Activated CD4-positive, alpha-beta T cell treated with anti-CD3 and anti-CD28 coated beads, Interleukin-2, Interleukin-6, amounts not matched to agents 100 ng/mL and 50 ng/mL, durations not matched to agents 16 hours and 8 hours (primary cell): Measurements from ENCODE around the gene RASGRF2.
A peak's percentile ranks its signal among the peaks of the same experiment; 100 is the strongest.

ENCODE experiments used
- DNase-seq: peaks from one replicate; pipeline ENCODE4 v3.0.0-alpha.2; 2020

Gene RASGRF2

GRCh38 chr5:80953587-80953986 lies 6.6 kb upstream of the RASGRF2 start:
- DNase-seq: no peak

GRCh38 chr5:80955082-80955590 lies 5.0 kb upstream of the RASGRF2 start:
- DNase-seq: no peak

GRCh38 chr5:80956272-80956671 lies 3.9 kb upstream of the RASGRF2 start:
- DNase-seq: no peak

DNA sequence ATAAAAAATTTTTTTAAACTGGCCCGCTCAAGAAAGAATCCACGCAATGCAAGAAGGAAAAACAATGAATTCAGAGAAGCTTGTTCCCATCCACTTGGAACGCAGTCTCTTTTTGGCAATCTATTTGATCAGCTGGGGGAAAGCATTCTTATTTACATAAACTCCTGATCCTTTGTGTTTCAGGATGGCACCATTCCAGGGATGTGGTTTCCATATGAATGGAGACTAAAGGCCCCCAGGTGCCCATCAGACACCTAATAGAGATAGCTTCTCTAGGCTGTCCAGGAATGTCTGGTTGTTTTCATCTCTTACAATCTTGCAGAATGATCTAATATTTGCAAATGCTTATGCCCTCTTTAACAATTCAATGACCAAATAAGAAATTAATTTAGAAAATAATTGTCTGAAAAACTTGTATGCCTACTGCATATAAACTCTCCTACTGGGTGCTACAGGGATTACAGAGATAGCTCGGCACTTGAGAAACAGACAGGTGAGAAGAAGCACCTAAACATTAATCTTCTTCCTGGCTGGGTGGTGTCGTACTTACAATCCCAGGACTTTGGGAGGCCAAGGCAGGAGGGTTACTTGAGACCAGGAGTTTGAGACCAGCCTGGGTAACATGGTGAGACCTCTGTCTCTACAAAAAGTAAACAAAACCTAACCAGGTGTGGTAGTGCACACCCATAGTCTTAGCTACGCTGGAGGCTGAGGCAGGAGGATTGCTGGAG lies 3.0 kb upstream of the RASGRF2 start:
- no peak for DNase-seq

DNA sequence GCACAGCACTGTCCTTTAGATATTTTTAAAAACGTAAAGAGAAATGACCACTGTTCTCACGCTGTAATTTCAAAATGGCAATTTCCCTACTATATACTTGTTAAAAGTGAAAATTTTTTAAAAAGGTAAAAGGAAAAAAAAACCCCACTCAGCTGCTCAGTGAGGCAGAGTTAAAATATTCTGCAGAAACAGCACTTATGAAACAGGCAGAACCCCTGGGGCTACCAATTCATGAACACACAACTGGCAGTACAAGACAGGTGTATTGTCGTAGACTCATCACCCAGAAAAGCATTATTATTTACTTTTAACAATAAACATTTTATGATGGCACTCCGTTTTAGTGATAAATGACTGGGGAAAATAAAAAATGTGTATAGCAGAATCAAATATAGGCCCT lies 1.5 kb upstream of the RASGRF2 start:
- no peak for DNase-seq

DNA sequence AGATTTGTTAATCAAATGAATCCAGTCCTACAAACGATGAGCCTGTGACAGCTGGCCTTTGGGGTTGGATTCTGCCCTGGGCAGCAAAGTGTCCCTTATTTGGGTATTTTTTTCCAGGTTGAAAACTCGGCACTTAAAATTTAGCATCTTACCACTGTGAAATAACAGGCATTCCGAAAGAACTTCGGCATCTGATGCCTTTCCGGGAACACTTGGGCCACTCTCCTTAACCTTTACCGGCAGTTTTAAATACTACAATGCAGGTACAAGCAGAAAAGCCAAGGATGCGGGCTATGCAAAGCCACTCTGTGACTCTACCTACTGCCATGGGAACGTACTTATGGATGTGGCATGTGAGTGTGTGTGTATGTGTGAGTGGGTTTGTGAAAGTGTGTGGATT lies 1.0 kb upstream of the RASGRF2 start:
- no peak for DNase-seq

DNA sequence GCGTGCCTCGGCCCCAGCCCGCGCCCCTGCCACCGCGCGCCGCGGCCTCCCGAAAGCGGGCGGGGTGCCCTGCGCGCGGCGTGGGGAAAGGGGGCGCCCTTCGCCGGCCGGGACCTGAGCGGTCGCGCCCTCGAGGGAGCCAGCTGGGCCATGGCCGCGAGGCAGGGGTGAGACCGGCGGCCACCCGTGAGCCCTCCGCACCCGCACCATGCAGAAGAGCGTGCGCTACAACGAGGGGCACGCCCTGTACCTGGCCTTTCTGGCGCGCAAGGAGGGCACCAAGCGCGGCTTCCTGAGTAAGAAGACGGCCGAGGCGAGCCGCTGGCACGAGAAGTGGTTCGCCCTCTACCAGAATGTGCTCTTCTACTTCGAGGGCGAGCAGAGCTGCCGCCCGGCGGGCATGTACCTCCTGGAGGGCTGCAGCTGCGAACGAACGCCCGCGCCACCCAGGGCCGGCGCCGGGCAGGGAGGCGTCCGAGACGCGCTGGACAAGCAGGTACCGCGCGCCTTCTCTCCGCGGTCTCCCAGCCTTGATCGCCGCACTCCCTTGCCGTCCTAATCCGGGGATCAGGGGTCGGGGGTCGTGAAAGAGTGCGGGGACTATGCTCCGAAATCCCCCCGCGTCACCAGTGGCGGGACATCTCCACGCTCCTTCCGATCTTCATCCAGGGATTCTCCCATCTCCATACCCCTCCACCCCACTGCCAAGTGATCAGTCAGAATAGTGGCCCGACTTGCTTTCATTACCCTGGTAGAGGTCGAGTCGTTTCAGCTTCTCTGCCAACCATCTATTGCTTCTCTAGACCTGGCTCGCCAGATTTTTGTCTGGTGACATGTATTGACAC lies 590 bp downstream of the RASGRF2 start:
- DNase-seq: peak; percentile 47

GRCh38 chr5:80961376-80962281 lies 1.5 kb downstream of the RASGRF2 start:
- peak; percentile 84 for DNase-seq

DNA sequence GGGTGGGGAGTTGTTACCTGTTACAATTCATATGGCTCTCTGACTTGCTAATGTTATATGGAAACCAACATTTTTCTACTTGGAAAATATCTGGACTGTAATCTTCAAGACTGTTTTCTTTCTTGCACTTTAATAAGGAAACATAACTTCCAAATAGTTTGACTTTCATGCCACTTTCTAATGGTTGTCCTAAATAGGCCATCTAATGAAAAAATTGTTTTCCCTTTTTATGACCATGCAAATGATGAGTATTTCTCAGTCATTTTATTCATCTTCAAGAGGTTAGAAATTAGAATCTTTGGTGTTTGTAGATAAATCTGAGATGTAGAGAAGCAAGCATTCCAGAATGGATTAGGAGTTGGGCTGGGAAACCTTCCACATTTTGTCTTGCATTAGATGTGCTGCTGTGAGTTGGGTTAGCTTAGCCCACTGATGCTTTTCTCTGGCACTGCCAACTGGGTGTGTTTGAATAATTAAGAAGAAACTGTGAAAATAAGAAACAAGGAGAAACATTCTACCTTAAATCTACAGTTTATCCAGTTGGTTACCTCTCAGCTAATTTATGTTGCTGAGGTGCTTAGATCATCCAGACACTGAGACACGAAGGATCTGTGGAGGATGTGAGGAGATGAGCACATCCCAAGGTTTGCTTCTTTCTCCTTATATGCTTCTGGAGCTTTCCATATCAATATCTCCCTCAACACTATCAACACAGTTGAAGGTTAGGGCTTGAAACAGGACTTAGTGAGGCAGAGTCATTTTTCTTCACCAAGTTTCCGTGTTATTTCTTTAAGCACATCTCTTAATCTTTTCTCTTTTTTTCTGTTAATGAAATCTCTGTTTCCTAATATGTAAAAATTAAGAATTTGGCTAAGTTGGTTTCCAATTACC lies 2.7 kb downstream of the RASGRF2 start:
- DNase-seq: no peak

DNA sequence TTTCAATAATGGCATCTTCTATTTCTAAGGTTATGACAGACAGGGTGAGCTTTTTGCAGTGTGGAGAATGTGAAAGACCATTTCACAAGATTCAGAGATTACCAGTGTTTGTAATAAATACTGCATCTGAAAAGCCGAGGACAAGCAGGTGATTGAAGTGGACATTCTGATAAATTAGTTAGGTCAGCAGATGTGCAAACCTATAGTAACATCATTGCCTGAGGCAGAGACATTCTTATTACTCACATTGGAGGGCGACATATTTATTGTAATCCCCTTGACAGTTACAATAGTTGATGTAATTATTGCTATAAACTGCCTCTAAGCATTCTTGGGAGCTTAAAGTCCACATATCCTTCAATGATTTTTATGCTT lies 3.3 kb downstream of the RASGRF2 start:
- no peak for DNase-seq

- DNase-seq: no peak
Observed at GRCh38 chr5:80963966-80964481, 3.9 kb downstream of the RASGRF2 start.

DNA sequence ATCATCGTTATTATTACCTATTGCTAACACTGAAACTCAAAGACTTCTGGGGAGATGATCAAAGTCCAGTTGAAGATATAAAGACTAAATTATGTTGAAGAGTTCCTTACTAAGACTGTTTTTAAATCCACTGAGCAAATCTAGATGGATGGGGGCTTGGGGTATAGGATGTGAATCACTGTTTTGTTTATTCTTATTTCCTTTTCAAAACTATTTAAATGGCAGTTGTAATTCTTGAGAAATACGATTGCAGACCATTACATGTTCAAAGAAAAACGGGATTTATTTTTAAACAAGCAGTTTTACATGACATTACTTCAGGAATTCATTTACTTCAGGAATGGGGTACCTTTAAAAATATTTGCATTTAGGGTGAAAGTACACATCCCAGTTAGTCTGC lies 4.3 kb downstream of the RASGRF2 start:
- no peak for DNase-seq

DNA sequence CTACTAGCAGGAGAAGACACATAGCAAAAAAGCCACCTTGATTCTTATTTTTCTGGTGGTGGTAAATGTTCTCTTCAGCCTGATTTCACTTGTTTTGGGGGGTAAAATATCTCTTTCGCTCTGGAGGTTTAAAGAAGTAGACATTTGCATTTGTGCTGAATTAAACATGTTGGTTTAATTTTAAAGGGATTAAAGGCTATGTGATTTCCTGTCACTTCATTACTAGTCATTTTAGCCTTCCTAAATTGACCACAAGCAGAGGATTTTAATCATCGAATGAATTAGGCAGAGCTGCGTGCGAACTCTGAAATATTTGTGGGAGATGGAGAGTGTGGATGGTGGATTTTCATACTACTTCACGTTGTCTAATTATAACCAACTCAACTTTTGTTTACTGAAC lies 4.8 kb downstream of the RASGRF2 start:
- DNase-seq: peak; percentile 71

DNA sequence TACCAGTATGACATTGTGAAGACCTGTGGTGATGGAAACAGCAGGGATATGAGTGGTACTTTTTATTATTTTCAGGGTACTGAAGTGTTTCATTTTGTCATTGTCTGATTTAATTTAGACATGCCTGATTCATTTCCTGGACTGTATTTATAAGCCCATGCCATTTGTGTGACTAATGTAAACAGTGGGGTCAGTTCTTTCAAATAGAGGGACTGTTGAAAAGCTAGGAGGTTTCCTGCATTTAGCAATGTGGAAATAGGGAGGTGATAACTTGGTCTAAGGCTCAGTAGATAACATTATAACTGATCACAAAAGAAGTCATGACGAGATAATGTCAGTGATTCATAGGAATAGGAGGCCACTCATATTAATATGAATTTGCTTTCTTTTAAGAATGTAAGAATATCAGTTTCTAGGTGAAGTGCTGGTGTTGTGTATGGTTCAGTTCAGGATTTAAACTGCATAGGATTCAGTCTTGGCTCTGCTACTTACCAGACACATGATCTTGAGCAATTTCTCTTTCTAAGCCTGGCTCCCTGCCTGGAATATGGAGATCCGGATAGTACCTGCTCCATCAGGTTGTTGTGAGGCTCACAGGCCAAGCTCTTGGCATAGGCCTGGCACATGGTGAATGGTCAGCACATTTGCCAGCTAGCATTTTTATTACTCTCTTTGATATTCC lies 7.5 kb downstream of the RASGRF2 start:
- DNase-seq: no peak

DNA sequence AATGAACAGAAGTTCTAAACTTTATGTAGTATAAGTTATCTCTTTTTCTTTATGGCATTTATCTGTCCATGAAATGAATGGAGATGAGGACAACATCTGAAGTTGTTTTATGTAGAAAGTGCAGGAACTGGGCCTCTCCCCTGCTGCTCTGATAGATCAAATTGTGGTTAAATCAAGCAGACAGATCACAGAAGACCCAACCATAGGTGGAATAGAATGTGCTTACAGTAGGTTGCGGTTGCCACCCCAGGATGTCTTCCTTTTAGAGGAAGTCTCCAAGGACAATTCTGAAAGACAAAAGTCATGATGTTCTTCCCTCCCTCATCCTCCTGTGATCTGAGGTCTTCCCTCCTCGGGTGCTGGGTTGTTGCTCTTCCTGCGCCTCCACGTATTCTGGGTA lies 12.9 kb downstream of the RASGRF2 start:
- DNase-seq: no peak

- DNase-seq: no peak
Observed at GRCh38 chr5:80975065-80975464, 14.9 kb downstream of the RASGRF2 start.

DNA sequence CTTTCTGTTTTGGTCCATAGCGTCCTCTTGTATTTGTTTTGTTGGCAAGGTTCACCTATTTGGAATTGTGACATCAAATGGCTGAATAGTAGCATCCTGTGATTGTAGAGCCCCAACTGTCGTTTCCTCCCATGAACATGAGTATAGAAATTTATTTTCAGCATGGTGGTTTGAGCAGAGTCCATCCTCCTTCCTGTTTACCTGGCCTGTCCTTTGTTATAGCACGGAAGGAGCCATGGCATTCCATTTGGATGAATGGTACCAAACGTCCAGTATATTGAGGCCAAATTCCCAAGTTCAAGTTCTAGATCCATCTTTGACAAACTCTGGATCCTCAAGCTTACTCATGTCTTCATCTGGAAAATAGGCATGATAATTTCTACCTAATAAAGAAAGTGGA lies 16.8 kb downstream of the RASGRF2 start:
- DNase-seq: no peak

- no peak for DNase-seq
Observed at GRCh38 chr5:80977764-80978163, 17.6 kb downstream of the RASGRF2 start.

- DNase-seq: no peak
Observed at GRCh38 chr5:80978772-80979317, 18.7 kb downstream of the RASGRF2 start.

DNA sequence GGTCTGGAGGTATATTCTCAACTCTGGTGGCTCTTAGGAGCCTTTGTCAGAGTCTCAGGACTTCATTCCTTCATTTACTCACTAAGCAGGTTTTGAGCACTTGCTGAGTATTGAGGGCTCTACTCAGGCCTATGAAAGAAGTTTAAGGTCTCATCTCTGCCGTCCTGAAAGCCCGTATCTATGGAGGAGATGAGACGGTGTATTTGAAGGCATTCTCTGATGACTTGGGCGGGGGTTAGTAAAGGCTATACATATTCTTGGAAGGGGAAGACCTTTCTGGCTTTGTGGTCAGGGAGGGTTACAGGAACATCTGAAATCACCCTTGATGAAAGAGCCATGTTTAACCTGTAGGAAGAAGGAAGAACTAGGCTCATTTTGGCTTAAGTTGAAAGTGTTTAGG lies 21.9 kb downstream of the RASGRF2 start:
- DNase-seq: no peak
